ENCODE measurements around the gene WSCD2.

WSCD2 gene

GRCh38 chr12:108107293-108107692 is 21.8 kb upstream of the WSCD2 start:
- TF ChIP-seq CTCF (conservative IDR thresholded peaks at IDR 0.05) (no peak), ZFX (IDR thresholded peaks at IDR 0.05) (no peak)

GRCh38 chr12:108109504-108109903 is 19.6 kb upstream of the WSCD2 start:
- no peak for TF ChIP-seq ZFX (IDR thresholded peaks at IDR 0.05)
- no peak for TF ChIP-seq CTCF (conservative IDR thresholded peaks at IDR 0.05)
- H3K27ac ChIP-seq, result no peak overlapping the region

More at GRCh38 chr12:108107293-108107692, 21.8 kb upstream of the WSCD2 start:
- no peak overlapping the region for H3K27ac ChIP-seq

- TF ChIP-seq ZFX (IDR thresholded peaks at IDR 0.05) (no peak), CTCF (conservative IDR thresholded peaks at IDR 0.05) (no peak)
- no peak overlapping the region for H3K27ac ChIP-seq
These were observed 19.1 kb upstream of the WSCD2 start for GRCh38 chr12:108109954-108110353.

GRCh38 chr12:108110844-108111243 is 18.2 kb upstream of the WSCD2 start:
- no peak overlapping the region for H3K27ac ChIP-seq
- TF ChIP-seq ZFX (IDR thresholded peaks at IDR 0.05), result no peak
- no peak for TF ChIP-seq CTCF (conservative IDR thresholded peaks at IDR 0.05)

GRCh38 chr12:108112832-108113556 is 16.1 kb upstream of the WSCD2 start:
- TF ChIP-seq CTCF (conservative IDR thresholded peaks at IDR 0.05) (no peak), ZFX (IDR thresholded peaks at IDR 0.05) (no peak)
- no peak overlapping the region for H3K27ac ChIP-seq

- no peak for TF ChIP-seq ZFX (IDR thresholded peaks at IDR 0.05)
- TF ChIP-seq CTCF (conservative IDR thresholded peaks at IDR 0.05), result no peak
These were observed 13.7 kb upstream of the WSCD2 start for GRCh38 chr12:108115123-108116121.

GRCh38 chr12:108116254-108116653 is 12.8 kb upstream of the WSCD2 start:
- TF ChIP-seq ZFX (IDR thresholded peaks at IDR 0.05) (no peak), CTCF (conservative IDR thresholded peaks at IDR 0.05) (no peak)
- no peak overlapping the region for H3K27ac ChIP-seq

More at GRCh38 chr12:108115123-108116121, 13.7 kb upstream of the WSCD2 start:
- H3K27ac ChIP-seq, result no peak overlapping the region

All from C4-2B (cell line).